GOT3 (cell line): ENCODE data around the gene DAP3.

Source experiments
- DNase-seq: peaks from one replicate; lab custom pipeline; 2025; ENCODE audit warnings: mixed read lengths; lab: John Stamatoyannopoulos, UW

The DAP3 gene

DNA sequence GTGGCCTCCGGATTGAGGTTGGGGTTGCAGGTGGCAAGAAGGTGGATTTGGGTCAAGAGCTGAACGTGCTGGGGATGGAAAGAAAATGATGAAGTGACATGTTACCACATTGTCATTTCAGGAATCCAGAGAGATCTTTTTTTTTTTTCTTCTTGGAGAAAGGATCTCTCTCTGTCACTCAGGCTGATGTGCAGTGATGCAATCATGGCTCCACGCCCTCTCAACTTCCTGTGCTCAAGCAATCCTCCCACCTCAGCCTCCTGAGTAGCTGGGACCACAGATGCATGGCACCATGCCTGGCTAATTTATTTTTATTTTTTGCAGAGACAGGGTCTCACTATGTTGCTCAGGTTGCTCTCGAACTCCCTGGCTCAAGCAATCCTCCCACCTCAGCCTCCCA is 87.5 kb downstream of the DAP3 start:
- DNase-seq, result no peak

DNA sequence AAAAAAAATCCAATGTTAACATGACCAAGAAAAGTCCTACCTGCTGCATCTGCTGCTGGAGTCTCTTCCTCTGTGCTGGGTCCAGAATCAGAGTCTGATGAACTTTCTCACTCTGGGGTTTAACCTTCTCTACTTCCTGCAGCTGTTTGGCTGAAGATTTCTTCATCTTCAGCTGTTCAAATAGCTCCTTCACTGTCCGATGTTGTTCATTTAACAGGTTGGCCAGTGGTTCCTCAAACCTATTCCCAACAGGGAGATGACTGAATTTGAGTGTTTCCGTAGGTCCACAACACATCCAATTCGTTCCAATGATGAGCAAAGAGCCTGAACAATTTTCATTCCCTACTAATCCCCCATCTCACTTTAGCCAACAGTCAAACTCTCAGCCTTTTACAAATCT is 88.7 kb downstream of the DAP3 start:
- DNase-seq, result no peak
